ENCODE data around the gene CDKAL1. TPM values are rescaled to one million over a fixed set of nuclear protein-coding genes. Genes with fewer than 3 reads are reported as not detected.

CDKAL1 gene
- total and polyA plus RNA-seq, 2 of the 8 experiments (the other 6 are each of a cell fraction or from before 2014, with no cell fraction given): 8.4 to 24.6 TPM

- TF ChIP-seq, protein P1, sequence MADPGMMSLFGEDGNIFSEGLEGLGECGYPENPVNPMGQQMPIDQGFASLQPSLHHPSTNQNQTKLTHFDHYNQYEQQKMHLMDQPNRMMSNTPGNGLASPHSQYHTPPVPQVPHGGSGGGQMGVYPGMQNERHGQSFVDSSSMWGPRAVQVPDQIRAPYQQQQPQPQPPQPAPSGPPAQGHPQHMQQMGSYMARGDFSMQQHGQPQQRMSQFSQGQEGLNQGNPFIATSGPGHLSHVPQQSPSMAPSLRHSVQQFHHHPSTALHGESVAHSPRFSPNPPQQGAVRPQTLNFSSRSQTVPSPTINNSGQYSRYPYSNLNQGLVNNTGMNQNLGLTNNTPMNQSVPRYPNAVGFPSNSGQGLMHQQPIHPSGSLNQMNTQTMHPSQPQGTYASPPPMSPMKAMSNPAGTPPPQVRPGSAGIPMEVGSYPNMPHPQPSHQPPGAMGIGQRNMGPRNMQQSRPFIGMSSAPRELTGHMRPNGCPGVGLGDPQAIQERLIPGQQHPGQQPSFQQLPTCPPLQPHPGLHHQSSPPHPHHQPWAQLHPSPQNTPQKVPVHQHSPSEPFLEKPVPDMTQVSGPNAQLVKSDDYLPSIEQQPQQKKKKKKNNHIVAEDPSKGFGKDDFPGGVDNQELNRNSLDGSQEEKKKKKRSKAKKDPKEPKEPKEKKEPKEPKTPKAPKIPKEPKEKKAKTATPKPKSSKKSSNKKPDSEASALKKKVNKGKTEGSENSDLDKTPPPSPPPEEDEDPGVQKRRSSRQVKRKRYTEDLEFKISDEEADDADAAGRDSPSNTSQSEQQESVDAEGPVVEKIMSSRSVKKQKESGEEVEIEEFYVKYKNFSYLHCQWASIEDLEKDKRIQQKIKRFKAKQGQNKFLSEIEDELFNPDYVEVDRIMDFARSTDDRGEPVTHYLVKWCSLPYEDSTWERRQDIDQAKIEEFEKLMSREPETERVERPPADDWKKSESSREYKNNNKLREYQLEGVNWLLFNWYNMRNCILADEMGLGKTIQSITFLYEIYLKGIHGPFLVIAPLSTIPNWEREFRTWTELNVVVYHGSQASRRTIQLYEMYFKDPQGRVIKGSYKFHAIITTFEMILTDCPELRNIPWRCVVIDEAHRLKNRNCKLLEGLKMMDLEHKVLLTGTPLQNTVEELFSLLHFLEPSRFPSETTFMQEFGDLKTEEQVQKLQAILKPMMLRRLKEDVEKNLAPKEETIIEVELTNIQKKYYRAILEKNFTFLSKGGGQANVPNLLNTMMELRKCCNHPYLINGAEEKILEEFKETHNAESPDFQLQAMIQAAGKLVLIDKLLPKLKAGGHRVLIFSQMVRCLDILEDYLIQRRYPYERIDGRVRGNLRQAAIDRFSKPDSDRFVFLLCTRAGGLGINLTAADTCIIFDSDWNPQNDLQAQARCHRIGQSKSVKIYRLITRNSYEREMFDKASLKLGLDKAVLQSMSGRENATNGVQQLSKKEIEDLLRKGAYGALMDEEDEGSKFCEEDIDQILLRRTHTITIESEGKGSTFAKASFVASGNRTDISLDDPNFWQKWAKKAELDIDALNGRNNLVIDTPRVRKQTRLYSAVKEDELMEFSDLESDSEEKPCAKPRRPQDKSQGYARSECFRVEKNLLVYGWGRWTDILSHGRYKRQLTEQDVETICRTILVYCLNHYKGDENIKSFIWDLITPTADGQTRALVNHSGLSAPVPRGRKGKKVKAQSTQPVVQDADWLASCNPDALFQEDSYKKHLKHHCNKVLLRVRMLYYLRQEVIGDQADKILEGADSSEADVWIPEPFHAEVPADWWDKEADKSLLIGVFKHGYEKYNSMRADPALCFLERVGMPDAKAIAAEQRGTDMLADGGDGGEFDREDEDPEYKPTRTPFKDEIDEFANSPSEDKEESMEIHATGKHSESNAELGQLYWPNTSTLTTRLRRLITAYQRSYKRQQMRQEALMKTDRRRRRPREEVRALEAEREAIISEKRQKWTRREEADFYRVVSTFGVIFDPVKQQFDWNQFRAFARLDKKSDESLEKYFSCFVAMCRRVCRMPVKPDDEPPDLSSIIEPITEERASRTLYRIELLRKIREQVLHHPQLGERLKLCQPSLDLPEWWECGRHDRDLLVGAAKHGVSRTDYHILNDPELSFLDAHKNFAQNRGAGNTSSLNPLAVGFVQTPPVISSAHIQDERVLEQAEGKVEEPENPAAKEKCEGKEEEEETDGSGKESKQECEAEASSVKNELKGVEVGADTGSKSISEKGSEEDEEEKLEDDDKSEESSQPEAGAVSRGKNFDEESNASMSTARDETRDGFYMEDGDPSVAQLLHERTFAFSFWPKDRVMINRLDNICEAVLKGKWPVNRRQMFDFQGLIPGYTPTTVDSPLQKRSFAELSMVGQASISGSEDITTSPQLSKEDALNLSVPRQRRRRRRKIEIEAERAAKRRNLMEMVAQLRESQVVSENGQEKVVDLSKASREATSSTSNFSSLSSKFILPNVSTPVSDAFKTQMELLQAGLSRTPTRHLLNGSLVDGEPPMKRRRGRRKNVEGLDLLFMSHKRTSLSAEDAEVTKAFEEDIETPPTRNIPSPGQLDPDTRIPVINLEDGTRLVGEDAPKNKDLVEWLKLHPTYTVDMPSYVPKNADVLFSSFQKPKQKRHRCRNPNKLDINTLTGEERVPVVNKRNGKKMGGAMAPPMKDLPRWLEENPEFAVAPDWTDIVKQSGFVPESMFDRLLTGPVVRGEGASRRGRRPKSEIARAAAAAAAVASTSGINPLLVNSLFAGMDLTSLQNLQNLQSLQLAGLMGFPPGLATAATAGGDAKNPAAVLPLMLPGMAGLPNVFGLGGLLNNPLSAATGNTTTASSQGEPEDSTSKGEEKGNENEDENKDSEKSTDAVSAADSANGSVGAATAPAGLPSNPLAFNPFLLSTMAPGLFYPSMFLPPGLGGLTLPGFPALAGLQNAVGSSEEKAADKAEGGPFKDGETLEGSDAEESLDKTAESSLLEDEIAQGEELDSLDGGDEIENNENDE (IDR thresholded peaks at IDR 0.05; ENCODE audit: insufficient replicate concordance, low read length): no peak
Observed at GRCh38 chr6:20879121-20879520, 344.9 kb downstream of the CDKAL1 start (continued).

Measured in H1 (cell line).